Measurements from ENCODE around the gene FAM117A. TPM values are rescaled to one million over a fixed set of nuclear protein-coding genes. Genes with fewer than 3 reads are reported as not detected.

FAM117A gene
- total and polyA plus RNA-seq, 2 donors from 2014 or later: 11.1 to 12.9 TPM

DNA sequence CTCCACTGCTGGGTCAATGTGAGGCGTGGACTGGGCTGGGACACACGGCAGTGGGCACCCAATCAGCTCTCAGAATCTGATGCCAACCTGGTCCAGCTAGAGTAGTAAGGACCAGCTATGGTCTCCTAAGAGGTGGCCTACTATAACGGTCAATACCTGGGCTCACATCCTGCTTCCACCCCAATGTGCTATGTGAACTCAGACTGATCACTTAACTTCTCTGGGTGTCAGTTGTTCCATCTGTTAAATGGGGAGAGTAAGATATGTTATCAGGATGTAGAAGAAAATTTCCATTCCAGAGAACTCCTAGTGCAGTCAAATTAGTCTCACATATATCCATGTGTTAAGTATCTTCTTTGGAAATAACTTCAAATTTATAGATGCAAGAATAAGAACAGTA lies 14.2 kb downstream of the FAM117A start:
- intact Hi-C loops (cut with DNase I): no loop called here
- Histone ChIP-seq H3K9me3 (ENCODE audit: control insufficient read depth in 2 of 3, insufficient read depth in 1 of 3, low read length in 3 of 3) (no peaks in the 10 kb centered on the region), H3K4me1 (ENCODE audit: control insufficient read depth in 2 of 3, insufficient read depth in 2 of 3, low read depth in 1 of 3, low read length in 3 of 3) (peaks cover 0 to 16% (median 5%) of the 10 kb centered on the region in 3 donors), H3K36me3 (ENCODE audit: control insufficient read depth in 2 of 3, insufficient read depth in 3 of 3, low read length in 3 of 3) (no peaks in the 10 kb centered on the region), H3K4me3 (ENCODE audit: low read length in 3 of 3) (no peak overlapping the region), H3K9ac (ENCODE audit: low read length in 3 of 3) (no peak overlapping the region), H3K27me3 (ENCODE audit: control insufficient read depth, insufficient read depth, low read length) (no peaks in the 10 kb centered on the region), H3K27ac (ENCODE audit: low read depth in 2 of 2, low read length in 2 of 2) (no peak overlapping the region)
- TF ChIP-seq, protein P1, sequence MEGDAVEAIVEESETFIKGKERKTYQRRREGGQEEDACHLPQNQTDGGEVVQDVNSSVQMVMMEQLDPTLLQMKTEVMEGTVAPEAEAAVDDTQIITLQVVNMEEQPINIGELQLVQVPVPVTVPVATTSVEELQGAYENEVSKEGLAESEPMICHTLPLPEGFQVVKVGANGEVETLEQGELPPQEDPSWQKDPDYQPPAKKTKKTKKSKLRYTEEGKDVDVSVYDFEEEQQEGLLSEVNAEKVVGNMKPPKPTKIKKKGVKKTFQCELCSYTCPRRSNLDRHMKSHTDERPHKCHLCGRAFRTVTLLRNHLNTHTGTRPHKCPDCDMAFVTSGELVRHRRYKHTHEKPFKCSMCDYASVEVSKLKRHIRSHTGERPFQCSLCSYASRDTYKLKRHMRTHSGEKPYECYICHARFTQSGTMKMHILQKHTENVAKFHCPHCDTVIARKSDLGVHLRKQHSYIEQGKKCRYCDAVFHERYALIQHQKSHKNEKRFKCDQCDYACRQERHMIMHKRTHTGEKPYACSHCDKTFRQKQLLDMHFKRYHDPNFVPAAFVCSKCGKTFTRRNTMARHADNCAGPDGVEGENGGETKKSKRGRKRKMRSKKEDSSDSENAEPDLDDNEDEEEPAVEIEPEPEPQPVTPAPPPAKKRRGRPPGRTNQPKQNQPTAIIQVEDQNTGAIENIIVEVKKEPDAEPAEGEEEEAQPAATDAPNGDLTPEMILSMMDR (IDR thresholded peaks at IDR 0.05; ENCODE audit: borderline replicate concordance, extremely low read depth, insufficient read depth): no peak
- DNase-seq: no peak
- no peak for FAIRE-seq

DNA sequence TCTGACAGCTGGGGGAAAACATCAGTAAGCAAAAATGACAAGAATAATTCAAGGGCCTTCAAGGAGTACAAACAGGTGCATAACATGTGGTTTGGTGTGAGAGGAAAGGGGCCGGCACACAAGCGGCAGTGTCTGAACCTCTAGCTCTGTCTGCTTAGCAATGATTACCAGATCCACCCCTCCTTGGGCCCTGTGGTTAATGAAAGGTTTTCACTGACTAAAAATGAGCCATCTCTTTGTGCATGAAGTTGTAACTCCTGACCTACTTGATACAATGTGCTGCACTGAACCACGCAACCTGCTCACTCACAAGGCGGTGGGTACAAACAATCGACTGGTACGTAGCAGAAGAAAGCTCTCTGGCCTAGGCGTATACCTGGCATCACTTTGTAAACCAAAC lies 15.1 kb downstream of the FAM117A start:
- intact Hi-C loops (cut with DNase I): no loop called here
- TF ChIP-seq, protein P1 (IDR thresholded peaks at IDR 0.05; ENCODE audit: borderline replicate concordance, extremely low read depth, insufficient read depth): no peak
- no peak overlapping the region for H3K4me3 ChIP-seq (ENCODE audit: low read length in 3 of 3)
- H3K36me3 ChIP-seq (ENCODE audit: control insufficient read depth in 2 of 3, insufficient read depth in 3 of 3, low read length in 3 of 3): no peaks in the 10 kb centered on the region
- FAIRE-seq (no peak), DNase-seq (peak in 2 of 5 donors; percentile 19 to 40)
- no peak overlapping the region for H3K27ac ChIP-seq (ENCODE audit: low read depth in 2 of 2, low read length in 2 of 2)
- no peaks in the 10 kb centered on the region for H3K9me3 ChIP-seq (ENCODE audit: control insufficient read depth in 2 of 3, insufficient read depth in 1 of 3, low read length in 3 of 3)
- no peak overlapping the region for H3K9ac ChIP-seq (ENCODE audit: low read length in 3 of 3)
- no peaks in the 10 kb centered on the region for H3K27me3 ChIP-seq (ENCODE audit: control insufficient read depth, insufficient read depth, low read length)
- peaks cover 0 to 16% (median 5%) of the 10 kb centered on the region in 3 donors for H3K4me1 ChIP-seq (ENCODE audit: control insufficient read depth in 2 of 3, insufficient read depth in 2 of 3, low read depth in 1 of 3, low read length in 3 of 3)

DNA sequence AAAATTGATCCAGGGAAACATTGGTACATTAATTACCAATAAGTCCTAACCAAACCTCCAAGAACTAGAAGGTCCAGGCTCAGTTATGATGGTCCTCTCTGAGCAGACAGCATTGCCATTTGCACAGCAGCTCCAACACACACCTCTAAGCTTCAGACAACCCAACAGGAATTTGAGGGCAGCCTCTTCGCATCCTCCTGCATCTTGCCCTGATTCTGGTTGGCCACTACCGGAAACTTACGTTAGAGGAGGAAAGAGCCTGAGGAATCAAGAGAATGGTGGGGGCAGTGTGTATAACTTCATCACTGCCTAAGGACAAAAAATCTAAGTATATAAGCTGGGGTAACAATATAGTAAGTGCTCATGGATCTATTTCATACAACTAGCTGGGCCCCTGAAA lies 15.7 kb downstream of the FAM117A start:
- Histone ChIP-seq H3K4me3 (ENCODE audit: low read length in 3 of 3) (no peak overlapping the region), H3K4me1 (ENCODE audit: control insufficient read depth in 2 of 3, insufficient read depth in 2 of 3, low read depth in 1 of 3, low read length in 3 of 3) (peaks cover 0 to 16% (median 5%) of the 10 kb centered on the region in 3 donors), H3K9ac (ENCODE audit: low read length in 3 of 3) (no peak overlapping the region), H3K36me3 (ENCODE audit: control insufficient read depth in 2 of 3, insufficient read depth in 3 of 3, low read length in 3 of 3) (no peaks in the 10 kb centered on the region), H3K9me3 (ENCODE audit: control insufficient read depth in 2 of 3, insufficient read depth in 1 of 3, low read length in 3 of 3) (no peaks in the 10 kb centered on the region), H3K27me3 (ENCODE audit: control insufficient read depth, insufficient read depth, low read length) (no peaks in the 10 kb centered on the region), H3K27ac (ENCODE audit: low read depth in 2 of 2, low read length in 2 of 2) (no peak overlapping the region)
- TF ChIP-seq, protein P1 (IDR thresholded peaks at IDR 0.05; ENCODE audit: borderline replicate concordance, extremely low read depth, insufficient read depth): no peak
- intact Hi-C loops (cut with DNase I): no loop called here
- FAIRE-seq (no peak), DNase-seq (no peak)

DNA sequence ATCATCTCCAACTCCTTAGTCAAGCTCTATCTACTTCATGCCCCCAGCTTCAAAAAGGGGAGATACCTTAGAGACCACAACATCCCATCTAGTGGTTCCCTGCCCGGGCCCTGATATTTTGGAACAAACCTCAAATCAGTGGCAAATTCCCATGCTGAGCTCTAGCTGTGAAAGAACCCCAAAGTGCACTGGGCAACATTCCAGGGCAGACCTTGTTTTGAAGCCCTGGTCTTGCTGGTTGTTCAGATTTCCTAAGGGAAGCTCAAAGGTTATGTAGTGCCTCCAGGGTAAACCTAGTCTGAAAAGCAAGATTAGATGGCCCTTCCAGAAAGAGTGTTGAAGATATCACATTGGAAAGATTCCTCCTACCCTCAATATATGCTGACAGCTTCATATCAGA lies 16.3 kb downstream of the FAM117A start:
- no peak for FAIRE-seq
- Histone ChIP-seq H3K27me3 (ENCODE audit: control insufficient read depth, insufficient read depth, low read length) (no peaks in the 10 kb centered on the region), H3K4me1 (ENCODE audit: control insufficient read depth in 2 of 3, insufficient read depth in 2 of 3, low read depth in 1 of 3, low read length in 3 of 3) (peaks cover 0 to 22% (median 5%) of the 10 kb centered on the region in 3 donors), H3K9ac (ENCODE audit: low read length in 3 of 3) (no peak overlapping the region), H3K9me3 (ENCODE audit: control insufficient read depth in 2 of 3, insufficient read depth in 1 of 3, low read length in 3 of 3) (no peaks in the 10 kb centered on the region), H3K4me3 (ENCODE audit: low read length in 3 of 3) (no peak overlapping the region), H3K36me3 (ENCODE audit: control insufficient read depth in 2 of 3, insufficient read depth in 3 of 3, low read length in 3 of 3) (no peaks in the 10 kb centered on the region), H3K27ac (ENCODE audit: low read depth in 2 of 2, low read length in 2 of 2) (peak overlapping the region in 1 of 2 donors; percentile 32)
- DNase-seq: no peak
- intact Hi-C loops (cut with DNase I): no loop called here
- TF ChIP-seq, protein P1 (IDR thresholded peaks at IDR 0.05; ENCODE audit: borderline replicate concordance, extremely low read depth, insufficient read depth): no peak

Data from kidney (tissue), 14 donors.